GM12891 (cell line): ENCODE results near the gene RNF213.

Source experiments
- PAX5 ChIP-seq: IDR thresholded peaks from 2 replicates; pipeline ENCODE4 v1.6.1; 2011; ENCODE audit warnings: low read length, moderate library complexity, mild to moderate bottlenecking; ENCODE audit not compliant: insufficient read depth, severe bottlenecking
- POLR2A ChIP-seq: IDR thresholded peaks from 2 replicates; pipeline ENCODE4 v1.6.1; 2011; ENCODE audit warnings: low read depth, low read length, control low read depth
- POLR2AphosphoS5 ChIP-seq: IDR thresholded peaks from 2 replicates; pipeline ENCODE4 v1.6.1; 2011; ENCODE audit warnings: low read depth, low read length, control low read depth
- POU2F2 ChIP-seq: IDR thresholded peaks from 2 replicates; pipeline ENCODE4 v1.6.1; 2011; ENCODE audit warnings: low read depth, mild to moderate bottlenecking, control low read depth, low read length, moderate library complexity
- SPI1 ChIP-seq: IDR thresholded peaks from 2 replicates; pipeline ENCODE4 v1.6.1; 2011; ENCODE audit warnings: low read depth, low read length, control low read depth
- TAF1 ChIP-seq: IDR thresholded peaks from 2 replicates; pipeline ENCODE4 v1.6.1; 2011; ENCODE audit warnings: low read depth, low read length, control low read depth

GRCh38 chr17:80220736-80221215 is 39.9 kb upstream of the RNF213 start:
- TF ChIP-seq POLR2A (no peak), SPI1 (no peak), TAF1 (no peak), POLR2AphosphoS5 (no peak), PAX5 (no peak), POU2F2 (no peak)
